ENCODE measurements around the gene USP16.

Gene USP16

GRCh38 chr21:29034678-29035077, 10.2 kb downstream of the USP16 start:
- DNase-seq = no peak

- no peak for DNase-seq
These were observed 27.8 kb downstream of the USP16 start for GRCh38 chr21:29052224-29052623.

DNA sequence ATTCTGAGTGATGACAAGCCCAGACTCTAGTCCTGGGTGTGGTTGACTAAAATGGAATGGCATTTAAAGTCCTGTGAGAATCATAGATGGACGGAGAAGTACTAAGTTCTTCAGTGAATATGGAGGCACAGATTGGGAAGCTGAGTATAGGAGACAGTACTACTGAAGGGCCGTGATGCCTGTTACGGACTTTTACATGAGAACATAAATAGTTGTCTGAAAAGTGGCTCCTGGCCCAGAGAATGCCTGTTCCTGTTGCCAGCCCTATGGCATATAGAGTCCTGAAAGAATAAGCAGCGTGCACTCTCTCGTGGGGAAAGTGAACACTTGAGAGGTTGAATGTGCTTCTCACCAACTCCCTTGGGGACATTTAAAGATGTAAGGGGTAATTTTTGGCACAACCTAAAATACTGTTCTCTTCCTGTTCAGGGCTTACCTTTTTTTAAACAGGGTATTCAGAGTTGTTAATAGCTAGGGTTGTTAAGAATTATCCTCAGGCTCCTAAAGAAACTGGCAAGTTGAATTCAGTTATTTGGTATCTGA, 28.6 kb downstream of the USP16 start:
- peak; percentile 83 for DNase-seq

DNA sequence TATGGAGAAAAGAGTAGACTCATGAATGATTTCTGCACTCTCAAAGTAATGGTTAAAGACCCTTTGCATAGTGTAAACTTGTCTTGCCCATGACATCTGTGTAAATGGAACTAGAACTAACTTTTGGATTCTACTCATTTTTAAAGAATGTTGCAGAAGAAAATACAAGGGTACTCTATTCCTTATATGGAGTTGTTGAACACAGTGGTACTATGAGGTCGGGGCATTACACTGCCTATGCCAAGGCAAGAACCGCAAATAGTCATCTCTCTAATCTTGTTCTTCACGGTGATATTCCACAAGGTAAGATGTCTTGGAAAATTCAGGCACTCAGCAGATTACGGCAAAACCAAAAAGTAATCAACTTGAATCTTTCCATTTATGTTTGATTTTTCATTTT, 29.2 kb downstream of the USP16 start:
- no peak for DNase-seq

DNA sequence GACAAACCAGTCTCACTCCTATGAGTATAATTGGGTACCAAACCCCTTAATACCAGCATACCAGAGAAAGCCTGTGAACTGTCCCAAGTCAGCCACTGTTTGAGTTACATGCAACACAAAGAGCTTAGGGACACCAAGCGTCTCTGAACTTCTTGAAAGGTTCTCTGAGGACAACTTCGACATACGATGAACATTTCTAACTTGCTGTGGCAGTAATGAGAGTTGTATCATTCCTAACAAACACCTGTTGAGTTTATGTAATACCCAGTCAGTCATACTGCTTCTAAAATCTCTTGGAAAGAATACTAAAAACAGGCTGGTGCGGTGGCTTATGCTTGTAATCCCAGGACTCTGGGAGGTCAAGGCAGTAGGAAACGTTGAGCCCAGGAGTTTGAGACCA, 30.6 kb downstream of the USP16 start:
- DNase-seq = no peak

DNA sequence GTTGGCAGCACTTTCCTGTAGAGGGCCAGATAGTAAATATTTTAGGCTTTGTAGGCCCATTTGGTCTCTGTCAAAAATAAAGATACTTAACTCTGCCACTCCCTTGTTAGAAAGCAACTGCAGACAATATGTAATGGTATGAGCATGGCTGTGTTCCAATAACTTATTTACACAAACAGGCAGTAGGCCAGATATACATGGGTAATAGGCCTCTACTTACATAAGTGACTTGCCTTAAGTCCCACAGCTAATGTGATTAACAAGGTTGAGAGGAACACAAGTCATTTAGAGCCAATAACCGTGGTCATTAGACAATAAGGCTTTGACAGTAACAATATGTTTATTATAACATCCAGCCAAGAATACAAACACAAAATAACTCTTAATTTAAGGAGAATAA, 31.5 kb downstream of the USP16 start:
- peak; percentile 35 for DNase-seq

GRCh38 chr21:29056538-29057050, 32.1 kb downstream of the USP16 start:
- no peak for DNase-seq

- no peak for DNase-seq
These were observed 40.5 kb downstream of the USP16 start for GRCh38 chr21:29064850-29065481.

DNA sequence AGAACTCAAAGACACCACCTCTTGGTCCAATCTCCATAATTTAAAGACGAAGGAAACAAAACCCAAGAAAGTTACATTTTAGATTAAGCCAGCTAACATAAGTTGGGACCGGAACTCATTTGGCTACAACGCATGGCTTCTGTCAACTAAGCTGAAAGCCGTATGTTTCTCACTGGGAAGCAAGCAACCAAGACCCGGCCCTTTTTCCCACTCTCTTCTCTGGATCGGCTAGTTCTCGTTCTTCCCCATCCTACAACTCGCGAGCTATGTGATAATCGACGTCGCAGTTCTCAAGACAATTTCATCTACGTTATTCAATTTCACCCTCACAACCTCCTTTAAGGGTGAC, 48.4 kb downstream of the USP16 start:
- DNase-seq = no peak

GRCh38 chr21:29073222-29074006, 48.9 kb downstream of the USP16 start, which contains the start of gene CCT8:
CCT8 (minus strand) TSS chr21:29073648; CDS start chr21:29073590, 58 bp downstream.
- peak; percentile 97 for DNase-seq

GRCh38 chr21:29074007-29074376, 49.5 kb downstream of the USP16 start:
- DNase-seq = no peak

DNA sequence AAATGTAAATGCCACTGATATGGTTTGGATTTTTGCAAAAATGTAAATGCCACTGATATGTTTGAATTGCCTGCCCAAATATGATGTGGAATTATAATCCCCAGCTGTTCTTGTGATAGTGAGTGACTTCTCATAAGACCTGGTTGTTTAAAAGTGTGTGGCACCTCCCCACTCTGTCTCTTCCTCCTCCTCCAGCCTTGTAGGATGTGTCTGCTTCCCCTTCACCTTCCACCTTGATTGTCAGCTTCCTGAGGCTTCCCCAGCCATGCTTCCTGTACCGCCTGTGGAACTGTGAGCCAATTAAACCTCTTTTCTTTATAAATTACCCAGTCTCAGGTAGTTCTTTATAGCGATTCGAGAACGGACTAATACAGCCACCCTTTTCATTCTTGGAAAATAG, 50.3 kb downstream of the USP16 start:
- no peak for DNase-seq

DNA sequence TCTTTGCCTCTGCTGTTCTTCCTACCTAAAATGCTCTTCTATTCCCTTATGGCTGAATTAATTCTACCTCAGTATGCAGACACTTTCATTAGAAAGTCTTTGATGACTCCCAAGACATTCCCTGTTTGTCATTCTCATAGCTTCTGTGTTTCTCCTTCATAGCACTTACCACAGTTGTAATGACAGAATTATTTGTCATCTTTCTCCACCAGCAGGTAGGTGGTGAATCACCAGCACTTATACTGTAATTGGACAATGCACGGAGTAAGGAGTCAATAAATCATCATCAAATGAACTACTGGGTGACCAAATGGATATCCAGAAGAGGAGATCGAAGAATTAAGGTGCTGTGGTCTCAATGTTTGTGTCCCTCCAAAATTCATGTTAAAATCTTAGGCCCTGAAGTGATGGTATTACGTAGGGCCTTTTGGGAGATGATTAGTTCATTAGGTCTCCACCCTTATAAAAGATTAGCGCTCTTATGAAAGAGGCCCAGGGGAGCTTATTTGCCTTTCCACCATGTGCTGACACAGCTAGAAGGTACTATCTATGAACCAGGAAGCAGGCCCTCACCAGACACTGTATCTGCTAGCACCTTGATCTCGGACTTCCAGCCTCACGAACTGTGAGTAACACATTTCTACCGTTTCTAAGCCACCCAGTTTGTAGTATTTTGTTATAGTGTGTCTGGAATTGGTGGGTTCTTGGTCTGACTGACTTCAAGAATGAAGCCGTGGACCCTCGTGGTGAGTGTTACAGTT, 51.4 kb downstream of the USP16 start:
- DNase-seq = no peak

DNA sequence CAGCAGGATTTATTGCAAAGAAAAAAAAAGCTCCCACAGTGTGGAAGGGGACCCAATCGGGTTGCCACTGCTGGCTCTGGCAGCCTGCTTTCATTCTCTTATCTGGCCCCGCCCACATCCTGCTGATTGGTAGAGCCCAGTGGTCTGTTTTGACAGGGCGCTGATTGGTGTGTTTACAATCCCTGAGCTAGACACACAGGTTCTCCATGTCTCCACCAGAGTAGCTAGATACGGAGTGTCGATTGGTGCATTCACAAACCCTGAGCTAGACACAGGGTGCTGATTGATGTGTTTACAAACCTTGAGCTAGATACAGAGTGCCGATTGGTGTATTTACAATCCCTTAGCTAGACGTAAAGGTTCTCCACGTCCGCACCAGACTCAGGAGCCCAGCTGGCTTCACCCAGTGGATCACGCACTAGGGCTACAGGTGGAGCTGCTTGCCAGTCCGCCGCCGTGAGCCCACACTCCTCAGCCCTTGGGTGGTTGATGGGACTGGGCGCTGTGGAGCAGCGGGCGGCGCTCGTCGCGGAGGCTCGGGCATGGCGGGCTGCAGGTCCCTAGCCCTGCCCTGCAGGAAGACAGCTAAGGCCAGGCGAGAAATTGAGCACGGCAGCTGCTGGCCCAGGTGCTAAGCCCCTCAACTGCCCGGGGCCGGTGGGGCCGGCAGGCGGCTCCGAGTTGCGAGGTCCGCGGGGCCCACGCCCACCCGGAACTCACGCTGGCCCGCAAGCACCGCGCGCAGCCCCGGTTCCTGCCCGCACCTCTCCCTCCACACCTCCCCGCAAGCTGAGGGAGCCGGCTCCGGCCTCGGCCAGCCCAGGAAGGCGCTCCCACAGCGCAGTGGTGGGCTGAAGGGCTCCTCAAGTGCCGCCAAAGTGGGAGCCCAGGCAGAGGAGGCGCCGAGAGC, 52.5 kb downstream of the USP16 start:
- peak; percentile 40 for DNase-seq

DNA sequence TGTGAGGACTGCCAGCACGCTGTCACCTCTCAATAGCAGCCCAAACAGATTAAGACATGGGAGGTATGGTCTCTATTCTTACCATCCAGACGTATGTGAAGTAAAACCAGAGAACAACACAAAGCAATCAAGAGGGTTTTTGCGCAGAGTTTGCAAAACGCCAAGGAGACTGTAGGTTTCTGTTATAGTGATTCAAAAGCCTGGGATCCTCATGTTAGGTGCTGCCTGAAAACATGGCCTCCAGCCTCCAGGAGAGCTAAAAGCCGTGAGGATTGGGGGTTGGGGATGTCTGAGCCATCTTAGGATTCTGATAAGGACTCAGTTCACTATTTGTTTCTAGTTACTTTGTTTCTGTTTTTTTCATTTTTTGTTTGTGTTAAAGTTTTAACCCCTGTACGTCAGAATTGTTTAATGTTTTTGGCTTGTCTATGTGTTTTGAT, 53.2 kb downstream of the USP16 start:
- peak; percentile 35 for DNase-seq

GRCh38 chr21:29078869-29079767, 54.6 kb downstream of the USP16 start:
- no peak for DNase-seq

DNA sequence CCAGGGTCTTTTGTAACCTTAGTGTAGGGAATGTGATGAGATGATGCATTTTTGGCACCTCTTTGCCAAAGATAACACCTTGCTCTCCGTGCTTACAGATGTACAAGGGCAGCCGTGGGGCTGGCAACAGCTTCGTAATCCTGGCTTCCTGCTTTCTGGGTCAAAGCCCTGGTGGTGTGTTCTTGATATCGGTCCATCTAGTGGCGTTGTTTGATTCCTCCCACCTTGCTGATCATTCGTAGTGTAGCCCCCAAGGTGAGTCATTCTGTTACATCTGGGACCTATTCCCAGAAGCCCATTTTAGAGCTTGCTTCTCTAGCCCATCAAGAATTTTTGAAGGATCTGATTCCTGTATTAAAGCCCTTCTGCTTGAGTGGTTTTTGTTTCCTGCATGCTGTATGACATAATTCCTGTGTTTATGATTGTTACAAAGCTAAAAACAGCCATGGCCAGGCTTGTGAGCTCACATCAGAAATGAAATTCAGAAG, 56.0 kb downstream of the USP16 start:
- DNase-seq = no peak

- peak; percentile 13 for DNase-seq
These were observed 57.8 kb downstream of the USP16 start for GRCh38 chr21:29082046-29082815.

DNA sequence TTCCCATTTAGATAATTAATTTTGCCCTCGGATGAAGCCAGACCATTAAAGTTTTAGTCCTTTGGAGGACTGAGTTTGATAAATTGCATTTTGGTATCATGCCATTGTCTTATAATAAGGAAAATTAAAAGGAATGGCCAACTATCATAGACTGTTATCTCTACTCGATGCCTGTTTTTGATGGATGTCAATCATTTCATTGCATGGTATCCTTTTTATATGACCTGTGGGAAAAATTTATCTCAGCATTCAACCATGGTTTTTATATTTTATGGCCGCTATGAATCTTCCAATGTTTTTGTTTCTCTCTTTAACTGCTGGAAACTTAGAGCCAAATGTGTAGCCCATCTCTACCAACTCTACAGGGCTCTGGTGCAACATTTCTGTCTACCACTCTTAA, 58.8 kb downstream of the USP16 start:
- DNase-seq = no peak

- no peak for DNase-seq
These were observed 59.9 kb downstream of the USP16 start for GRCh38 chr21:29084372-29084771.
